Measurements from ENCODE around the gene LPCAT3. TPM values are rescaled to one million over a fixed set of nuclear protein-coding genes. Genes with fewer than 3 reads are reported as not detected.

LPCAT3 gene
- polyA plus RNA-seq, 1 donor (not counting 4 experiments of a cell fraction or from before 2014, with no cell fraction given) = 69.1 TPM

DNA sequence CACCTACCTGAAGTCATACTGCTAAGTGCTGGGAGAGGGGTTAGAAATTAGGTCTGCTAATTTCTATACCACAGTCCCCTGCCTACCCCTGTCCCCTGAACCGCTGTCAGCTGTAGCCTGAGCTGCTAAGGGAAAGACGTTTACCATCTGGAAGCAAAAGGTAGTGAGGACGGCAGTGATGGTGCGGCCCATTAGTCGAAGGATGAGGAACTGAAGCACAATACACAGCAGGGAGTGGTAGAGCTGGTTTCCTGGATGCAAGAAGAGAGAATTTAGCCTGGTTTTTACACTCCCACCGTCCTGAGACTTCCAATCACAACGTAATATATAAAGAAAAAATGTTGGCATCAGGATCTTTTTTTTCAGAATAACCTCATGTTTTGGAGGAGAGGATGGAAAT is 35.7 kb downstream of the LPCAT3 start:
- Histone ChIP-seq H3K27ac (ENCODE audit: control insufficient read depth, insufficient read depth, low read length) (no peak overlapping the region), H3K4me1 (ENCODE audit: control insufficient read depth, extremely low read depth, insufficient read depth, low read length) (peaks cover 21% of the 10 kb centered on the region), H3K9ac (ENCODE audit: control insufficient read depth, extremely low read depth, insufficient read depth, low read length) (no peak overlapping the region), H3K9me3 (ENCODE audit: control insufficient read depth, low read depth, low read length) (no peaks in the 10 kb centered on the region), H3K36me3 (ENCODE audit: control insufficient read depth in 2 of 2, extremely low read depth in 1 of 2, insufficient read depth in 2 of 2, low read length in 2 of 2) (peaks cover 11 to 31% of the 10 kb centered on the region in 2 experiments), H3K27me3 (ENCODE audit: control insufficient read depth, extremely low read depth, insufficient read depth, low read length) (no peaks in the 10 kb centered on the region), H3K79me2 (ENCODE audit: control insufficient read depth, insufficient read depth, low read length) (no peaks in the 10 kb centered on the region), H3K4me2 (ENCODE audit: control insufficient read depth, extremely low read depth, insufficient read depth, low read depth, low read length) (no peak overlapping the region), H3K9me1 (ENCODE audit: control insufficient read depth, extremely low read depth, insufficient read depth, low read length) (no peaks in the 10 kb centered on the region), H3K4me3 (ENCODE audit: control insufficient read depth in 2 of 3, extremely low read depth in 1 of 3, insufficient read depth in 2 of 3, low read depth in 1 of 3, low read length in 3 of 3) (no peak overlapping the region), H2AFZ (ENCODE audit: control insufficient read depth, low read length) (no peak overlapping the region), H4K20me1 (ENCODE audit: control insufficient read depth, extremely low read depth, insufficient read depth, low read length) (peaks cover 3% of the 10 kb centered on the region)
- dilution Hi-C loops (cut with MboI; ENCODE audit: extremely low pct_ligation_motif_present, low sequenced_read_pairs) = no loop called here
- DNase-seq (ENCODE audit: low read depth, low spot score) (no peak), FAIRE-seq (no peak)
- TF ChIP-seq, protein P1, sequence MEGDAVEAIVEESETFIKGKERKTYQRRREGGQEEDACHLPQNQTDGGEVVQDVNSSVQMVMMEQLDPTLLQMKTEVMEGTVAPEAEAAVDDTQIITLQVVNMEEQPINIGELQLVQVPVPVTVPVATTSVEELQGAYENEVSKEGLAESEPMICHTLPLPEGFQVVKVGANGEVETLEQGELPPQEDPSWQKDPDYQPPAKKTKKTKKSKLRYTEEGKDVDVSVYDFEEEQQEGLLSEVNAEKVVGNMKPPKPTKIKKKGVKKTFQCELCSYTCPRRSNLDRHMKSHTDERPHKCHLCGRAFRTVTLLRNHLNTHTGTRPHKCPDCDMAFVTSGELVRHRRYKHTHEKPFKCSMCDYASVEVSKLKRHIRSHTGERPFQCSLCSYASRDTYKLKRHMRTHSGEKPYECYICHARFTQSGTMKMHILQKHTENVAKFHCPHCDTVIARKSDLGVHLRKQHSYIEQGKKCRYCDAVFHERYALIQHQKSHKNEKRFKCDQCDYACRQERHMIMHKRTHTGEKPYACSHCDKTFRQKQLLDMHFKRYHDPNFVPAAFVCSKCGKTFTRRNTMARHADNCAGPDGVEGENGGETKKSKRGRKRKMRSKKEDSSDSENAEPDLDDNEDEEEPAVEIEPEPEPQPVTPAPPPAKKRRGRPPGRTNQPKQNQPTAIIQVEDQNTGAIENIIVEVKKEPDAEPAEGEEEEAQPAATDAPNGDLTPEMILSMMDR (optimal IDR thresholded peaks at IDR 0.05 in 1 of 3, IDR thresholded peaks at IDR 0.05 in 1 of 3, conservative IDR thresholded peaks at IDR 0.05 in 1 of 3; ENCODE audit: extremely low read depth in 1 of 3, insufficient read depth in 2 of 3, low read length in 3 of 3) = no peak
- TF ChIP-seq EZH2 (IDR thresholded peaks at IDR 0.05; ENCODE audit: low read length) = no peak

DNA sequence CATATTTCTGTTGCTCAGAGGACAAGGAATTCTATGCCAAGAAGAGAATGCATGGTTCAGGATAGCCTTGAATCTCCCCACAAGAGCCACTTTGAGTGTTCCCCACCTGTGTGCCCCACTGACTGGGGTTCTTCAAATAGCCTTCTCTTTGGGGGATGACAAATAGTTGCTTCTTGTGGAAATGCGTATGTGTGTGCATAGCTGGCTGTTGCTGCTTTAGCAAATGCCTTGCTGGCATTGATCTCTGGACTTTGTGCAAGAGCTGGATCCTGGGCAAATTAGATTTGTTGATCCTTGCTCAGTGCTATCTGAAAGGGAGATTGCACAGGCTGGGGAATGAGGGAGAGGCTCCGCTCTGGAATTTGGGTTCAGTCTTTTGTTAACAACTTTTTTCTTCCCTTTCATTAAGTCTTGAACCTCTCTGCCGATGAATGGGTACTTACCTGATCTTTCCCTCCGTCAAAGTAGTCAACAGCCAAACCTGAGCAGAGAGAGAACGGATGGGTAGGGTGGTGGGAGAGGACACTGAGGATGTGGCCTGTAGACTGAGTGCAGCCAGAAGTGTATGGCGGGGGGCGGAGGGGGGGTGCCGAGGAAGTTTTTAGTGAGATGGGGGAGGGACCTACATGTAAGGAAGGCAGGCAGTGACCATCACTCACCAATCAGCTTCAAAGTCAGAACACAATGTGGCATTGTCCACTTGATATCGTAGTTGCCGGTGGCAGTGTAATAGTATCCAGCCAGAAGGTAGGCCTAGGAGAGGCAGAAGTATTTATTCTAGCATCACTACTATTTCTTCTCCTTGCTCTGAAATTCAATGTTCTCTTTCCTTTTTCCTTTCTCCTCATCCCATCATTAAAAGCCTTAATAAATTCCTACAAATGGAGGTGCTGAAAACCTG is 36.9 kb downstream of the LPCAT3 start:
- dilution Hi-C loops (cut with MboI; ENCODE audit: extremely low pct_ligation_motif_present, low sequenced_read_pairs) = no loop called here
- H3K36me3 ChIP-seq (ENCODE audit: control insufficient read depth in 2 of 2, extremely low read depth in 1 of 2, insufficient read depth in 2 of 2, low read length in 2 of 2) = peaks cover 15 to 43% of the 10 kb centered on the region in 2 experiments
- no peaks in the 10 kb centered on the region for H3K9me1 ChIP-seq (ENCODE audit: control insufficient read depth, extremely low read depth, insufficient read depth, low read length)
- no peak overlapping the region for H2AFZ ChIP-seq (ENCODE audit: control insufficient read depth, low read length)
- H3K9me3 ChIP-seq (ENCODE audit: control insufficient read depth, low read depth, low read length) = no peaks in the 10 kb centered on the region
- FAIRE-seq (no peak), DNase-seq (ENCODE audit: low read depth, low spot score) (no peak)
- H3K4me2 ChIP-seq (ENCODE audit: control insufficient read depth, extremely low read depth, insufficient read depth, low read depth, low read length) = no peak overlapping the region
- peaks cover 21% of the 10 kb centered on the region for H3K4me1 ChIP-seq (ENCODE audit: control insufficient read depth, extremely low read depth, insufficient read depth, low read length)
- H3K27me3 ChIP-seq (ENCODE audit: control insufficient read depth, extremely low read depth, insufficient read depth, low read length) = no peaks in the 10 kb centered on the region
- H3K27ac ChIP-seq (ENCODE audit: control insufficient read depth, insufficient read depth, low read length) = no peak overlapping the region
- H3K79me2 ChIP-seq (ENCODE audit: control insufficient read depth, insufficient read depth, low read length) = no peaks in the 10 kb centered on the region
- H3K4me3 ChIP-seq (ENCODE audit: control insufficient read depth in 2 of 3, extremely low read depth in 1 of 3, insufficient read depth in 2 of 3, low read depth in 1 of 3, low read length in 3 of 3) = no peak overlapping the region
- H4K20me1 ChIP-seq (ENCODE audit: control insufficient read depth, extremely low read depth, insufficient read depth, low read length) = peaks cover 3% of the 10 kb centered on the region
- no peak for TF ChIP-seq EZH2 (IDR thresholded peaks at IDR 0.05; ENCODE audit: low read length)
- TF ChIP-seq, protein P1 (optimal IDR thresholded peaks at IDR 0.05 in 1 of 3, IDR thresholded peaks at IDR 0.05 in 1 of 3, conservative IDR thresholded peaks at IDR 0.05 in 1 of 3; ENCODE audit: extremely low read depth in 1 of 3, insufficient read depth in 2 of 3, low read length in 3 of 3) = no peak
- no peak overlapping the region for H3K9ac ChIP-seq (ENCODE audit: control insufficient read depth, extremely low read depth, insufficient read depth, low read length)
